HG03039 (cell line): ENCODE measurements around the gene CALY.

Experiments used
- ATAC-seq: cut with Tn5 transposase; IDR thresholded peaks from one replicate; pipeline ENCODE4 v1.9.1; 2021; ENCODE audit warnings: mild to moderate bottlenecking, moderate library complexity; ENCODE audit not compliant: unreplicated experiment

The CALY gene

GRCh38 chr10:133366751-133367150 is 30.1 kb upstream of the CALY start:
- no peak for ATAC-seq

- no peak for ATAC-seq
These were observed 29.4 kb upstream of the CALY start for GRCh38 chr10:133366130-133366478.

- no peak for ATAC-seq
These were observed 28.9 kb upstream of the CALY start for GRCh38 chr10:133365461-133366129.

- ATAC-seq, result no peak
These were observed 28.1 kb upstream of the CALY start for GRCh38 chr10:133364645-133365431.

GRCh38 chr10:133362846-133363245 is 26.1 kb upstream of the CALY start:
- no peak for ATAC-seq

DNA sequence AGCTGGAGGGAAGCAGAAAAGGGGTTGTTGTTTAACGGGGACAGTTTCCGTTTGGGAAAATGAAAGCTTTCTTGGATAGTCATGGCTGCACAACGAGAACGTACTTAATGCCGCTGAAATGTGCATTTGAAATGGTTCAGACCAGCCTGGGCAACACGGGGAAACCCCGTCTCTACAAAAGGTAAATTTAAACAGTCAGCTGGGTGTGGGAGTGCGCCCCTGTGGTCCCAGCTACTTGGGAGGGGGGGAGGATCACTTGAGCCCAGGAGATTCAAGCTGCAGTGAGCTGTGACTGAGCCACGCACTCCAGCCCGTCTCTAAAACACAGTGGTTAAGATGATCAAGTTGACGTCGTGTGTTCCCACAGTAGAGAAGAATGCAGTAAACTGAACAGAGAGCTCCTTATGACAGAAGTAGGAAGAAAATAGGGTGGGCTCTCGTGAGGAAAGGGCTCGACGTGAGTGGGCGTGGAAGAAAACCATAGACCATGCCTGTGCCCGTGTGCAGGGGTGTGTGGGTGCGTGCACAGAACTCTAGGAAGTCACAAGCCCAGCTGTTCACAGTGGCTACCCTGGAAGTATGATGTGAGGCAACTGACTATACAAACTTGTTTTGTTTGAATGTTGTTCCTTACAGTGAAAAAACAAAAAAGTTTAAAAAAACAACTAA is 25.2 kb upstream of the CALY start:
- ATAC-seq, result no peak

DNA sequence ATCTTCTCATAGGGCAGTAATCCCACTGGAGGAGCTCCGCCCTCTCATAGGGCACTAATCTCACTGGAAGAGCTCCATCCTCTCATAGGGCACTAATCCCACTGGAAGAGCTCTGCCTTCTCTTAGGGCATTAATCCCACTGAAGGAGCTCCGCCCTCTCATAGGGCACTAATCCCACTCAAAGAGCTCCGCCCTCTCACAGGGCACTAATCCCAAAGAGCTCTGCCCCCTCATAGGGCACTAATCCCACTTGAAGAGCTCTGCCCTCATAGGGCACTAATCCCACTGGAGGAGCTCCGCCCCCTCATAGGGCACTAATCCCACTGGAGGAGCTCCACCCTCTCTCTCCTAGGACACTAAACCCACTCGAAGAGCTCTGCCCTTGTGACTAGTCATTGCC is 24.5 kb upstream of the CALY start:
- ATAC-seq, result no peak

GRCh38 chr10:133359972-133360610 is 23.4 kb upstream of the CALY start:
- no peak for ATAC-seq

DNA sequence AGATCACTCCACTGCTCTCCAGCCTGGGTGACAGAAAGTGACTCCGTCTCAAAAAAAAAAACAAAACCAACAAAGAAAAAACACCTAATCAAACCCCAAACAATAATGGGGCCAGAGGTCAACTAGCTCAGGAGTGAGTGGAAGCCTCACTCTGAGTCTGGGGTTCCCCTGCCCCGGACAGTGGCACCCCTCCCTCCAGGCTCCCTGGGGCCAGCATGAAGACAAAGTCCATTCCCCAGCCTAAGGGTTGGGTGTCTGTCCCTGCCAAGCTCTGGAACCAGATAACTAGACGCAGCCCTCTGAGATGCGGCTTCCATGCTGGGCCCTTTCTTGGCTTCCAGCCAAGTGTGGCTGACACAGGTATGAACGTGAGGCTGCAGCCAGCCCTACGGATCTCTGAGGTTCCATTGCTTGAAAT is 22.9 kb upstream of the CALY start:
- no peak for ATAC-seq

GRCh38 chr10:133358925-133359310 is 22.2 kb upstream of the CALY start:
- ATAC-seq, result no peak

DNA sequence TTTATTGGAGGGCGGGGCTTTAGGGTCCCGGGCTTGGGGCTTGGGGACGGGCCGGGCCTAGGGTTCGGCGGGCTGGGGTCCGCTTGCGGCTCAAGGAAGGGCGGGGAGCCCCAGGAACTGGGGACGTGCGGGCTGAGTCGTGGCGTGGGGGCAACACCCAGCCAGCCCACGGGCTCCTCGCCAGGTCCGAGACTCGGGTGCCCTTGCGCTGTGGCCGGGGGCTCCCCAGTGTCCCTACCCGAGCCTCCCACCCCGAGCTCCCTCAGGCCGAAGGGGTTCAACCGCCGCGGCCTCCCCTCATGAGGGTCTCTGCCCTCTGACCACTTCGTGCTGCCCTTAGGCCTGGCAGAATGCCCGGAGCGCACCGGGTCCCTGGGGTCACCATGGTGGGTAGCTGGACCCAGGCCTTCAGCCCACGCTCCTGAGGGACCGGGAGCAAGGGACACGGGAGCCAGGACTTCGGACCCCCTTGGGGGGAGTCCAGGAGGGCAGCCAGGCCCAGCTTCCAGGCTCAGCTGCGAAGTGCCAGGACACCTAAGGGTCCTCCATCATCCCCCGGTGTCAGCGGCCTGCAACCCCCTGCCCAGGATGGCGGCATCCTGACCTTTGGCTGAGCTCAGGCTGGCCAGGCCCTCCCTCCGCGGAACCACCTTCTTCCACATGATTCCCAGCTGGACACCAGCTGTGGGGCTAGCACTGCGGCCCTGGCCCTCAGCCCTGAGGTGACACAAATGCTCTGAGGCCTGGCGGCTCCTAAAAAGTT is 21.6 kb upstream of the CALY start:
- ATAC-seq, result no peak

- ATAC-seq, result peak; percentile 60
These were observed 20.8 kb upstream of the CALY start, which contains the start of gene FUOM for GRCh38 chr10:133357285-133358161. Gene FUOM, minus strand, starts transcription at chr10:133358019. Its CDS starts 12 bp downstream, at chr10:133358007.

DNA sequence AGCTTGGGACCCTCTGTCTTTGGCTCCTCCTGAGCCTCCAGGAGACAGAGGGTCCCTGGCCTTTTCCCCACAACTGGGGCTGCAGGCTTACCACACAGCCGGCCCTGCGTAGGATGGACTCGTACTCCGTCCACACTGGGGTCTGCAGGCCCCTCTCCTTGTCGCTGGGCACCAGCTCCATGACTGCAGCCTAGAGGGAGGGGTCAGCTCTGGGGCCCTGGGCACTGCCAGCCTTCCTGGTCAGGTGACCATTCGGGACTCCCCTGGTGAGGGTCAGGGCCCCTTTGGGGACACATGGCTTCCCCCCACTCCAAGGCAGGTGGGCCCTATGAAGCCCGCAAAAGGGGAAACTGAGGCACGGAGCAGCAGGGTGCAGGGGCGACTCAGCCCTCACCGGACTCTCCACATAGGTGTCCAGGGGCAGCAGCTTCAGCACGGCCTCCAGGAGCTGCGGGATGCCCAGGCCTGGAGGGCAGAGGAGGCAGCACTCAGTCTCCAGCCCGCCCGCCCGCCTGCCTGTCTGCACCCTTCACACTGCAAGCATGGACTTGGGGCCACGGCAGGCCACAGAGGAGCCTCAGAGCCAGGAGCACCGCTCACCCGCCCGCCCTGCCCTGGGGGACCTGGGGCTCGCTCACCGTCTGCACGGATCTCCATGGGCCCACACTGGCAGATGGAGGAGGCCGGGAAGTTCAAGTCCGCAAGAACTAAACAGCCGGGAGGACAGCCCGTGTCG is 20.0 kb upstream of the CALY start:
- ATAC-seq, result no peak

DNA sequence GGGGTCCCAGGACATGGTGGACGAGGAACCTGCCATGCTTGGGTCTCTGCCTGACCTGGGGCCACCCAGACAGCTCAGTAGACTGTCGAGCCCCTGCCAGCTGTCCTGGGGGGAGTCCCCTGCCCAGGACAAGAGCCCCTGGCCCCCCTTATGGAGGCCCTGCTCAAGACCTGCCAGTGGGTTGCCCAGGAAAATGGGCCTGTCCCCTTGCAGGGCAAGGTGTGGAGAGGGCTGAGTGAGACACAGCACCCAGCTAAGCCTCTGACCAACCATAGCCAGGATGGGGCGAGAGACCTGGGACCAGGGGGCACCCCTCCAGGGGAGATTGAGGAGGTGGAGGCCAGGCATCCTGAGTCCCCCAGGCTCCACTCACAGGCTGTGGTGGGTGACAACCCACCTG is 19.3 kb upstream of the CALY start:
- ATAC-seq, result no peak

- no peak for ATAC-seq
These were observed 18.6 kb upstream of the CALY start for GRCh38 chr10:133355266-133355665.

GRCh38 chr10:133354672-133355240 is 18.1 kb upstream of the CALY start:
- no peak for ATAC-seq

DNA sequence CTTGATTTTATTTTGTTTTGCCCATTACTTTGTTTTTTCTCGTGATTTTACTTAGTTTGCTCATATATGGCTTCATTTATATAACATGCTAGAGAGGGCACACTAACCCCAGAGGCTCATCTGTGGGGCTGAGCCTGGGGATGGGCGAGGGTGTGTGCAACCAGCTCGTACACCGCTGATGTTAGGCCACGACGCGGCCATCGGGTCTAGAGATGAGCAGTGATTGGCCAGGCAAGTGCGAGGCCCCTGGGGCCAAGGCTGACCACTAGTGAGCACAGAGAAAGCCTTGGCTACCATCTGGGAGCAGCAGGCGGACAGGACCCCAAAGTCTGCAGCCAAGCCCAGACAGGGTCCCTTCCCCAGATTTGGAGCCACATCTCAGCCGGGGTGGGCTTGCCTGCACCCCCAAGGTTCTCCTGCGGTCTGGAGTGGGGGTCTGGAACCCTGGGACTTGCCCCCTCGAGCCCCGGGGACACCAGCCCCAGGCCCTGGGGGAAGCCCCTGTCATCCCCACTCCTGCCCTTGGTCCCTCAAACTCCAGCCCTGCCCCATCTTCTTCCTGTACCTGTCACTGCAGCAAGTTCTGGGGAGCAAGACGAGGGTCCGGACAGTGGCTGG is 17.4 kb upstream of the CALY start:
- ATAC-seq, result no peak

DNA sequence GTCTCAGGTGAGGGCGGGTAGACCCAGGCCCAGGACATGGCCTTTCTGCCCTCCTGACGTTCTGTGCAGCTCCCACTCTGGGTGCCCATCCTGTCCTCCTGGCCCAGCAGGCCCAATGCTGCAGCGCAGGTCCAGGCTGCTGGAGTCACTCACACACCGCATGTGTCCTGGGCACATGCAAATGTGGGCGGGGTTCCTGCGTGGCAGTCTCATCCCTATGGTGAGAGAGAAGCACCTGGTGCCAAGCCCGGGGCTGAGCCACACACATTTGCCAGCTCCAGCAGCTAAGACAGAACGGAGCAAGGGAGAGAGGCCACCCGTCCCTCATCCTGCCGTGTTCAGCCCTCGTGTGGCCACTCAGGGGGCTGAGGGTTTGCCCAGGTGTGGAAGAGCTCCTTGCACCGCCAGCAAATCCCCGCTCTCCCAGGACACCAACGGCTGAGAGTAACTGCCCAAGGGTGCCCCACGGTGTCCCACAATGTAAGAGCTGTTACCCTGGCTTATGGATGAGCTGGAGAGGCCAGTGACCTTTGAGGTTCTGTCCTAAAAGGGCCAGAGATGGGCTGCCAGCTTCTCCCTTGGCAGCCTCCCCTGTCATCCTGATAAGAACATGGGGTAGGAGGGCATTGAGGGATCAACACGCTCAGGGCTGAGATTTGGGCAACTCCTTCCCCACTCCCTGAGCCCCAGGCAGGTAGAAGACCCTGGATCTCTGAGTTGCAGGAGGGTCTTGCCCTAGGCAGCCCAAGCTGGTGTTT is 16.7 kb upstream of the CALY start:
- ATAC-seq, result no peak
